Activated naive CD4-positive, alpha-beta T cell treated with anti-CD3 and anti-CD28 coated beads, Interleukin-2, amount 10 ng/mL, durations not matched to agents 7 days and 5 days (primary cell): ENCODE results near the gene GPR160.

Source experiments
- CTCF ChIA-PET: fragments of 350-600 bp; sonication (Branson Sonifier 250); formaldehyde crosslinking; loops from one replicate; lab custom pipeline; 2021; ENCODE audit warnings: antibody characterized with exemption; lab: Charles Lee
- DNase-seq: peaks from one replicate; pipeline ENCODE4 v3.0.0-alpha.2; 2020
- H3K27ac Mint-ChIP-seq: one replicate; pipeline ENCODE4 v1.8.0; 2021; ENCODE audit warnings: mild to moderate bottlenecking, moderate library complexity, mixed read lengths
- H3K27me3 Mint-ChIP-seq: one replicate; pipeline ENCODE4 v1.8.0; 2021; ENCODE audit warnings: mild to moderate bottlenecking, mixed read lengths
- H3K36me3 Mint-ChIP-seq: one replicate; pipeline ENCODE4 v1.8.0; 2021; ENCODE audit warnings: mixed read lengths
- H3K4me1 Mint-ChIP-seq: one replicate; pipeline ENCODE4 v1.8.0; 2021; ENCODE audit warnings: mixed read lengths
- H3K4me3 Mint-ChIP-seq: one replicate; pipeline ENCODE4 v1.8.0; 2021; ENCODE audit warnings: mild to moderate bottlenecking, moderate library complexity, mixed read lengths
- H3K9me3 Mint-ChIP-seq: one replicate; pipeline ENCODE4 v1.8.0; 2021; ENCODE audit warnings: mixed read lengths

Gene GPR160

DNA sequence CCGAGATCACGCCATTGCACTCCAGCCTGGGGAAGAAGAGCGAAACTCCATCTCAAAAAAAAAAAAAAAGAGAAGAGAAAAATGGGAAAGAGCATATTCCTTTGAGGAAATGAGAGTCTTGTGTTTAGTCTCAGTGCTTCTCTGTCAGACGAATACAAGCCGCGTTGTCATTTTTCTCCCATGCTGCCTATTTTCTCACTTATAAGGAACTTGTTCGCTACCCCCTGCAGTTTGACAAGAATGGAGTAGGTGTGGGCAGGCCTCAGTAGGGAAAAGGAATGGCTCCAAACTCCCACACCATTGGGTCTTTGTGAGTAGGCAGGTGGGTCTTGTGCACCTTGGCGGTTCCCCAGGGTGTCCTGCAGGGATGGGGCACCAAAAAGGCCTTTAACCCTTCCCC lies 6.5 kb downstream of the GPR160 start:
- Mint-ChIP-seq H3K36me3 (peaks cover 14% of the 10 kb centered on the region), H3K9me3 (no peaks in the 10 kb centered on the region), H3K27me3 (no peaks in the 10 kb centered on the region), H3K4me3 (no peak overlapping the region), H3K27ac (no peak overlapping the region), H3K4me1 (peaks cover 36% of the 10 kb centered on the region)
- DNase-seq: no peak
- CTCF ChIA-PET: interaction anchor here (1.0 to 1.5 kb wide), 3 partner anchors 10 to 54 kb away, joined by 3 to 5 read pairs (median 3); no protein-coding TSS in a partner anchor

DNA sequence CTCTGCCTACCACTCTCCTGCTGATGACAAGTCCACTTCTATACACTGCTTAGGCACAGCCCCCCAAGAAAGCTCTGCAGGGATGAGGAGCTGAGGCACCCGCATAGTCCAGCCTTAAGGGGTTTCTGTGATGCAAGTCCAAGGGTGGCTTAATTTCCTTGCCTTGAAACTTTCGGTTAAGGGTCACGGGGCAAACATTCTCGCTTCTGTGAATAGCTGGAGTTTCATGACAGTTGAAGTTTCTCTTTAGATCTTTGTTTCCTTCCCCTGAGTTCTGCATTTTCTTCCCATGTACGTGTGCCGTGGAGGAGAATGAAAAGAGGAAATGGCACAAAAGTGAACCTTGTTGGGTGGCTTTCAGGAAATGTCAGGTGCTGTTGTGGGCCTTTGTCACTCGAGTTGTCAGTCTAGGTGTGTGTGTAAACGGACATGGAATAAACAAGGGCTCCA lies 7.0 kb downstream of the GPR160 start:
- H3K36me3 Mint-ChIP-seq: peaks cover 14% of the 10 kb centered on the region
- no peak for DNase-seq
- H3K27me3 Mint-ChIP-seq: no peaks in the 10 kb centered on the region
- CTCF ChIA-PET: interaction anchor here (1.0 to 1.3 kb wide), 2 partner anchors 9 to 53 kb away, joined by 3 to 5 read pairs; no protein-coding TSS in a partner anchor
- peak overlapping the region; percentile 86 for H3K27ac Mint-ChIP-seq
- H3K4me3 Mint-ChIP-seq: peak overlapping the region; percentile 31
- H3K9me3 Mint-ChIP-seq: no peaks in the 10 kb centered on the region
- H3K4me1 Mint-ChIP-seq: peaks cover 33% of the 10 kb centered on the region

GRCh38 chr3:170046269-170047132 lies 8.7 kb downstream of the GPR160 start:
- peaks cover 7% of the 10 kb centered on the region for H3K36me3 Mint-ChIP-seq
- CTCF ChIA-PET: interaction anchor here (0.5 to 1.5 kb wide), 5 partner anchors 8 to 134 kb away, joined by 3 to 5 read pairs (median 3); partner anchors contain the start of gene GPR160
- no peak overlapping the region for H3K27ac Mint-ChIP-seq
- H3K9me3 Mint-ChIP-seq: no peaks in the 10 kb centered on the region
- H3K4me1 Mint-ChIP-seq: peaks cover 31% of the 10 kb centered on the region
- no peak overlapping the region for H3K4me3 Mint-ChIP-seq
- DNase-seq: no peak
- no peaks in the 10 kb centered on the region for H3K27me3 Mint-ChIP-seq

GRCh38 chr3:170047133-170047404 lies 9.3 kb downstream of the GPR160 start:
- Mint-ChIP-seq H3K4me3 (no peak overlapping the region), H3K36me3 (peaks cover 7% of the 10 kb centered on the region), H3K27me3 (no peaks in the 10 kb centered on the region), H3K27ac (no peak overlapping the region), H3K9me3 (no peaks in the 10 kb centered on the region), H3K4me1 (peaks cover 31% of the 10 kb centered on the region)
- DNase-seq: no peak
- CTCF ChIA-PET: interaction anchor here (0.8 kb wide), 1 partner anchor 82 kb away, joined by 3 read pairs; no protein-coding TSS in a partner anchor

DNA sequence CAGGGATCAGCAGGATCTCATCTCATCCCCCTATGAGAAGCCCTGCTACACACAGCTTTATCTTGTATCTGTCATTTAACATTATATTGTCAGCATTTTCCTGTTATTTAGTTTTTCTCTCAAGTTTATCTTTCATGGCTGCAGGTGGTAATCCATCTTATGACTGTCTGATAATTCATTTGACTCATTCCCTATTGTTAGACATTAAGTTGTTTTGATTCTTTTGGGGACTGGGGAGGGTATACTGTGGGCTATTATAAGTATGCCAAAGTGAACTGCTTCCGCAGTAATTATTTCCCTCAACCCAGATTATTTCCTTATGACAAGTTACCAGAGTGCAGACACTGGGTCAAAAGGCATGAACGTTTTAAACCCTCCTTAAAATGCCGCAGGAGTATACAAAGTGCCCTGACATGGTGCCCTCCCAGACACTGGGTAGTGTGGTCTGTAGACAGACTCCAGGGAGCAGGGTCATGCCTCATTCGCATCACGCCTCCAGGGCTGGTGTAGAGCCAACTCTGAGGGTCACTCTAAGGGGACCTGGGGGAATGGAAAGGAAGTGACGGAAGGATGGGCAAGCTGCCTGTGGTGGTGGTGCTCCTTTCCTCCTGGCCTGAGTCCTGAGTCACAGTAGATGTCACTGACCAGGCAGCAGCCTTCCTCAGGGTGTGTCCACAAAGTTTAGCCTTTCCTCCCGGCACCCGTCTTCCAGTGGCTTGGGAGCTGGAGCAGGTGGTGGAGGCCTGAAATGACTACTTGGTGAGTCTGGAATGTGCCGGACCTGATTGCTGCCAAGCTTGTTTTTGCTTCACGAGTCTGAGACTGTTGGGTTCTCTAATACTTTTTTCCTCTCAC lies 11.6 kb downstream of the GPR160 start:
- CTCF ChIA-PET: interaction anchor here (0.6 kb wide), 2 partner anchors 12 to 289 kb away, joined by 3 to 4 read pairs; no protein-coding TSS in a partner anchor
- DNase-seq: no peak
- H3K36me3 Mint-ChIP-seq: peaks cover 2% of the 10 kb centered on the region
- peaks cover 22% of the 10 kb centered on the region for H3K4me1 Mint-ChIP-seq
- no peak overlapping the region for H3K27ac Mint-ChIP-seq
- H3K9me3 Mint-ChIP-seq: no peaks in the 10 kb centered on the region
- H3K4me3 Mint-ChIP-seq: no peak overlapping the region
- no peaks in the 10 kb centered on the region for H3K27me3 Mint-ChIP-seq

DNA sequence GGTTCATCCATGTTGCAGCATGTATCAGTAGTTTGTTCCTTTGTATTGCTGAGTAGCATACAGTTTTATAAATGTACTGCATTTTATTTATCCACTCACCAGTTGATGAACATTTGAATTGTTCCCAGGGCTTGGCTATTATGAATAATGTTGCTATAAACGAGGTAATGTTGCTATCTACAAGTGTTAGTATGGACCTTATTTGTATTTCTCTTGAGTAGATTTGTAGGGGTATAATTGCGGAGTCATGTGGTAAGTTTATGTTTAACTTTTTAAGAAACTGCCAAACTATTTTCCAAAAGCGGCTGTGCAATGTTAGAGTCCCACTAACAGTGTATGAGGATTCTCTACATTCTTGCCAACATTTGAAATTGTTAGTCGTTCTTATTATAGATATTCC lies 13.0 kb downstream of the GPR160 start:
- Mint-ChIP-seq H3K4me3 (no peak overlapping the region), H3K27me3 (no peaks in the 10 kb centered on the region), H3K27ac (no peak overlapping the region), H3K9me3 (no peaks in the 10 kb centered on the region), H3K4me1 (peaks cover 16% of the 10 kb centered on the region), H3K36me3 (no peaks in the 10 kb centered on the region)
- no peak for DNase-seq
- CTCF ChIA-PET: no interaction called here

DNA sequence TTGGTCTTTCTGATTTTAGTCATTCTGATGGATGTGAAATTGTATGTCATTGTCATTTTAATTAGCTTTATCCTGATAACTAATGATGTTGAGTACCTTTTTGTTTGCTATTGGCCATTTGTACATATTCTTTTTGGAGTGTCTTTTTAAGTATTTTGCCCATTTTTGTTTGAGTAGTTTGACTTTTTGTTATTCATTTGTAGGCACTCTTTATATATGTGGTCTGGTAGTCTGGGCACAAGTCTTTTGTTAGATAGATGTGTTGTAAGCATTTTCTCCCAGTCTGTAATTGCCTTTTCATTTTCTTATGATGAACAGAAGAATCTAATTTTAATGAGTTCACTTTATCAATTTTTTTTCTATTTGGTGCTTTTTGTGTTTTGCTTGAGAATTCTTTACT lies 14.6 kb downstream of the GPR160 start:
- no peaks in the 10 kb centered on the region for H3K27me3 Mint-ChIP-seq
- DNase-seq: no peak
- H3K4me1 Mint-ChIP-seq: peaks cover 21% of the 10 kb centered on the region
- CTCF ChIA-PET: interaction anchor here (0.7 to 3.1 kb wide), 6 partner anchors 12 to 190 kb away, joined by 3 to 18 read pairs (median 6); partner anchors contain the start of genes GPR160 and SEC62
- no peaks in the 10 kb centered on the region for H3K9me3 Mint-ChIP-seq
- H3K4me3 Mint-ChIP-seq: no peak overlapping the region
- H3K36me3 Mint-ChIP-seq: no peaks in the 10 kb centered on the region
- H3K27ac Mint-ChIP-seq: no peak overlapping the region

GRCh38 chr3:170054204-170054603 lies 16.4 kb downstream of the GPR160 start:
- DNase-seq: peak; percentile 28

DNA sequence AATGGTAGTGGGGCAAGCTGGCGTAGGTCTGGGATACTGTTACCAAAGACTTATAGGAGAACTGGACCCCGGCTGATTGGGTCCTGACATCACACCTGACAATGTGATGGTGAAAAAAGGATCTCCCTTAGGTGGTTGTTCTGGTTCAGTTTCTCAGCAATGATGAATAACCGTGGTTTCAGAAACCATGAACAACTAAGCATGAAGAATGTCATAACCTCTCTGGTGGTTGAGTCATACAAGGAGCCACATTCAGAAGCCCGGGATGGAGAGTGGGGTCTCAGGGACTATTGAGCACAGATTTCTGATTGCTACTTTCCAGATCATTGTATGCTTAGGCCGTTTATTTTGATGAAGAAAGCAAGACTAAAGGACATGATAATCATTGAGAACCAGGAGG lies 17.4 kb downstream of the GPR160 start:
- DNase-seq: no peak
- no peaks in the 10 kb centered on the region for H3K9me3 Mint-ChIP-seq
- peaks cover 33% of the 10 kb centered on the region for H3K4me1 Mint-ChIP-seq
- CTCF ChIA-PET: interaction anchor here (1.2 to 3.1 kb wide), 3 partner anchors 9 to 193 kb away, joined by 3 to 18 read pairs (median 5); no protein-coding TSS in a partner anchor
- no peak overlapping the region for H3K27ac Mint-ChIP-seq
- no peaks in the 10 kb centered on the region for H3K27me3 Mint-ChIP-seq
- H3K4me3 Mint-ChIP-seq: no peak overlapping the region
- peaks cover 3% of the 10 kb centered on the region for H3K36me3 Mint-ChIP-seq

More at GRCh38 chr3:170054204-170054603, 16.4 kb downstream of the GPR160 start:
- H3K4me3 Mint-ChIP-seq: no peak overlapping the region
- no peaks in the 10 kb centered on the region for H3K27me3 Mint-ChIP-seq
- CTCF ChIA-PET: interaction anchor here (0.7 to 3.1 kb wide), 14 partner anchors 8 to 291 kb away, joined by 3 to 18 read pairs (median 5); partner anchors contain the start of genes PHC3 and SEC62
- H3K36me3 Mint-ChIP-seq: peaks cover 3% of the 10 kb centered on the region
- H3K9me3 Mint-ChIP-seq: no peaks in the 10 kb centered on the region
- H3K4me1 Mint-ChIP-seq: peaks cover 33% of the 10 kb centered on the region
- no peak overlapping the region for H3K27ac Mint-ChIP-seq

- Mint-ChIP-seq H3K27ac (peak overlapping the region; percentile 20), H3K4me1 (peaks cover 33% of the 10 kb centered on the region), H3K36me3 (peaks cover 3% of the 10 kb centered on the region), H3K27me3 (no peaks in the 10 kb centered on the region), H3K4me3 (no peak overlapping the region), H3K9me3 (no peaks in the 10 kb centered on the region)
- CTCF ChIA-PET: interaction anchor here (0.7 to 1.2 kb wide), 2 partner anchors 194 to 294 kb away, joined by 3 to 4 read pairs; no protein-coding TSS in a partner anchor
- DNase-seq: no peak
Observed at GRCh38 chr3:170056710-170057454, 19.1 kb downstream of the GPR160 start.

DNA sequence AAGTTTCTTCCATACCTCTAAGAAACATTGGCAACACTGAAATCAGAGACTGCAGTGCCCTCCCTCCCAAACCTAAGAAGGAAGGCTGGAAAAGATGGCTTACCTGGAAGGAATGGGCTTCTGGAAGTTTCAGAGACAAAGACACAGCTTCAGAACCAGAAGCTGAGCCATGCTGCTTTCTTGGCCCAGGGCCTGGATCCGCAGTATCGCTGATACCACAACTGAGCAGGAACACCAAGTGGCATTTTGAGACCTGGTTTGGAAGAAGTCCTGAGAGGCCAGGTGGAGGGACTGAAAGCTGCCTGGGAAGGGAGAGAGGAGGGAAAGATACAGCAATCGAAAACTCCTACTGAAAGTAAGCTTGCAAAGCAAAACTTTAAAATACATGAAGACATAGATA lies 19.8 kb downstream of the GPR160 start:
- no peak for DNase-seq
- H3K4me3 Mint-ChIP-seq: no peak overlapping the region
- no peaks in the 10 kb centered on the region for H3K9me3 Mint-ChIP-seq
- no peak overlapping the region for H3K27ac Mint-ChIP-seq
- H3K4me1 Mint-ChIP-seq: peaks cover 33% of the 10 kb centered on the region
- H3K27me3 Mint-ChIP-seq: no peaks in the 10 kb centered on the region
- CTCF ChIA-PET: interaction anchor here (0.7 to 1.2 kb wide), 3 partner anchors 21 to 294 kb away, joined by 3 to 4 read pairs (median 3); no protein-coding TSS in a partner anchor
- H3K36me3 Mint-ChIP-seq: peaks cover 6% of the 10 kb centered on the region

- Mint-ChIP-seq H3K4me3 (no peak overlapping the region), H3K4me1 (peaks cover 33% of the 10 kb centered on the region), H3K27ac (no peak overlapping the region), H3K27me3 (no peaks in the 10 kb centered on the region), H3K9me3 (no peaks in the 10 kb centered on the region), H3K36me3 (peaks cover 7% of the 10 kb centered on the region)
- CTCF ChIA-PET: interaction anchor here (1.1 to 1.2 kb wide), 2 partner anchors 20 to 195 kb away, joined by 3 to 4 read pairs; no protein-coding TSS in a partner anchor
- DNase-seq: no peak
Observed at GRCh38 chr3:170058127-170058526, 20.3 kb downstream of the GPR160 start.

- H3K9me3 Mint-ChIP-seq: no peaks in the 10 kb centered on the region
- CTCF ChIA-PET: no interaction called here
- H3K27me3 Mint-ChIP-seq: no peaks in the 10 kb centered on the region
- H3K4me3 Mint-ChIP-seq: no peak overlapping the region
- no peak for DNase-seq
- H3K4me1 Mint-ChIP-seq: peaks cover 33% of the 10 kb centered on the region
- peaks cover 7% of the 10 kb centered on the region for H3K36me3 Mint-ChIP-seq
- no peak overlapping the region for H3K27ac Mint-ChIP-seq
Observed at GRCh38 chr3:170059447-170059846, 21.7 kb downstream of the GPR160 start.
